RWPE1 (cell line): Measurements from ENCODE around the gene RNF217.

Source experiments
- CTCF ChIA-PET: fragments of 350-600 bp; sonication (Branson Sonifier 250); formaldehyde crosslinking; extraction: SDS; loops from one replicate; lab custom pipeline; 2021; lab: Yijun Ruan, JAX
- POLR2A ChIA-PET: fragments of 400-600 bp; formaldehyde crosslinking; extraction: SDS; loops from one replicate; lab custom pipeline; 2020; ENCODE audit warnings: antibody characterized with exemption; ENCODE audit not compliant: low non-redundant PET; lab: Yijun Ruan, JAX
- DNase-seq: peaks from one replicate; pipeline ENCODE4 v3.0.0; 2012; ENCODE audit warnings: low spot score
- H3K27ac ChIP-seq: fragments of 450-650 bp; 2 replicates; pipeline ENCODE4 v1.5.1; 2017
- CTCF ChIP-seq: fragments of 450-650 bp; conservative IDR thresholded peaks from 2 replicates; pipeline ENCODE4 v1.5.1; 2017; ENCODE audit warnings: low read depth, mild to moderate bottlenecking

RNF217 gene

GRCh38 chr6:125100074-125100652 is 137.9 kb downstream of the RNF217 start:
- CTCF ChIA-PET: interaction anchor here (0.7 to 1.2 kb wide), 3 partner anchors 14 to 157 kb away, joined by 3 to 6 read pairs (median 4); no protein-coding TSS in a partner anchor
- no peak overlapping the region for H3K27ac ChIP-seq
- no peak for TF ChIP-seq CTCF
- DNase-seq: no peak
- POLR2A ChIA-PET: no interaction called here

- ChIA-PET POLR2A (no interaction called here), CTCF (no interaction called here)
- no peak for DNase-seq
- H3K27ac ChIP-seq: no peak overlapping the region
- no peak for TF ChIP-seq CTCF
These were observed 138.9 kb downstream of the RNF217 start for GRCh38 chr6:125101128-125101527.

- no peak for TF ChIP-seq CTCF
- ChIA-PET POLR2A (no interaction called here), CTCF (no interaction called here)
- no peak overlapping the region for H3K27ac ChIP-seq
- DNase-seq: no peak
These were observed 139.4 kb downstream of the RNF217 start for GRCh38 chr6:125101631-125102030.

GRCh38 chr6:125102411-125102810 is 140.2 kb downstream of the RNF217 start:
- DNase-seq: no peak
- TF ChIP-seq CTCF: no peak
- CTCF ChIA-PET: no interaction called here
- POLR2A ChIA-PET: no interaction called here
- no peak overlapping the region for H3K27ac ChIP-seq

GRCh38 chr6:125102891-125103290 is 140.7 kb downstream of the RNF217 start:
- POLR2A ChIA-PET: no interaction called here
- no peak overlapping the region; the same call in 1 of the 2 replicates for H3K27ac ChIP-seq
- peak; percentile 79 for DNase-seq
- no peak for TF ChIP-seq CTCF
- CTCF ChIA-PET: no interaction called here

- no peak for DNase-seq
- ChIA-PET CTCF (no interaction called here), POLR2A (no interaction called here)
- no peak for TF ChIP-seq CTCF
- no peak overlapping the region for H3K27ac ChIP-seq
These were observed 142.2 kb downstream of the RNF217 start for GRCh38 chr6:125104425-125104824.

- TF ChIP-seq CTCF: no peak
- no peak overlapping the region for H3K27ac ChIP-seq
- no peak for DNase-seq
- ChIA-PET POLR2A (no interaction called here), CTCF (no interaction called here)
These were observed 144.8 kb downstream of the RNF217 start for GRCh38 chr6:125107048-125107447.
